Hematopoietic multipotent progenitor cell (in vitro differentiated cells): ENCODE data around the gene PRKCE. TPM values are rescaled to one million over a fixed set of nuclear protein-coding genes. Genes with fewer than 3 reads are reported as not detected.
A peak's percentile ranks its signal among the peaks of the same experiment; 100 is the strongest.

ENCODE experiments used
- DNase-seq, 3 donors: peaks; one replicate each; pipeline ENCODE4 v3.0.0-alpha.2; 2011 to 2015; ENCODE audit warnings: low read depth in 2 of 3, low spot score in 2 of 3
- total RNA-seq: library from RNA; depleted of rRNA; stranded (reverse); fragments of >200 nt; gene quantifications from one replicate; pipeline ENCODE4 v1.2.3, GENCODE V29; 2012

PRKCE gene
- total RNA-seq, 1 donor: 11.8 TPM

- DNase-seq: no peak
Observed at GRCh38 chr2:45975752-45976517, 324.5 kb downstream of the PRKCE start.

GRCh38 chr2:45978302-45978859, 326.9 kb downstream of the PRKCE start:
- DNase-seq: no peak

DNA sequence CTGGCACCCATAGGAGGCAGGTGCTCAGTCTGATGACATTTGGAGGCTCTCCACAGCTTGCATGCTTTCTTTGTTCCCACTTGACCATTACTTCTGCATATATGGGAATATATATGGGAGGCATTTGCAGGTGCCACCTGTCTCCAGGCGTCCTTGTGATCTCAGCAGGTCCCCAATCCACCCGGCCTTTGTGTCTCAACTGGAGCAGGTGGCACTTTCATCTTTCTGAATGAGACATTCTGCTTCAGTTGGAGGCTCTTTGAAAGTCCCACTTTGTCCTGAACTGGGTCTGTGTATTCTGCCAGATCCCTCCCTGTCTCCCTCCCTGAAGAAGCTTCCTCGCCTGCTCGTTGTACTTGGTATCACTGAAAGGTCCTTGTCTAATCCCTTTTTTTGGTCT, 327.6 kb downstream of the PRKCE start:
- no peak for DNase-seq

DNA sequence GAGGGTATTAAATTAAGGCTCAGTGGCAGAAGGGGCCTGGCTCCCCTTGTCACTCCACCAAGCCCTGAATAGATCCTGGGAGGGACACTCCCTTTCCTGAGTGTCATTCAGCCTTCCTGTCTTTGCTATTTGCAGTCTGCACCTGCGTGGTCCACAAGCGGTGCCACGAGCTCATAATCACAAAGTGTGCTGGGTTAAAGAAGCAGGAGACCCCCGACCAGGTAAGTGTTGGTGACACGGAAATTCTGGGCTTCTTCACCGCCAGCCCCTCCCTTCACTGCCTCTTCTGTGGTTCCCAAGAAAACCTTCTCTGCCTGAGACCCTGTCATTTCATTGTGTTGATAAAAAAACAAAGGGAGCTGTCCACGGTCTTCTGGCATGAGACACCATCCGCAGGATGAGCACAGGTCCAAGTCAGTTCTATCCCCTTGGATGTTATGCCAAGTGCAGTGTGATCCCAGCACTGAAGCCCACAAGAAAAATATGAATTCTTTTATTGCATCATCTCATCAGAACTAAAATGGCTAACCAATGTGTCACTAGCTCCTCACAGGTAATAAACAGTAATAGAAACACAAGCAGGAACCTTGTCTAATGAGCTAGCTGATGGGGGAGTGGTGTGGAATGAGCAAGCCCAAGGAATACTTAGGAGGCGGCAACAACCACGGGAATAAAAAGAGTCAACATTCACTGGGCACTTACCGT, 328.8 kb downstream of the PRKCE start:
- no peak for DNase-seq

DNA sequence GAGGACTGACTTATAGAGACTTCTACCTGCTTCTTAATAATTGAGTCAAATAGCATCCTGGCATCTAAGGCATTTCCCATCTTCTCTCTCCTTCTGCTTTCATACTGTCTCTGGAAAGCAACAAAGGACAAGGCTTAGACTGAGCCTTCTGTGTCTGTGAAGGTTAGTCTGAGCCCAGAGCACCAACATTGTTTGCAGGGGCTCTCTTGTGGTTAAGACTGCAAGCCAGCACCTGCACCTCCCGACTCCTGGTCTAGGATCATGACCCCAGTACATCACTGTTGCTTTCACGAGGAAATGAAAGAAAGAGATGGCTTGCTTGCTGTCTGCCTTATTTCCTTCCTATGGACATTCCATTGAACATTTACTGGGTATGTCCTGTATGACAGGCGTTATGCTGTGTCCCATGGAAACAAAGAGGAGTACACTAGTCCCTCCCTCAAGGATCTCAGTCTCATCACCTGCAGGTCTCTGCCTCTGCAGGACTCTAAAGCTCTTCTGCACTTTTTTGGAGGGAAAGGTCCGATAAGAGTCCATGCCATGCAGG, 330.0 kb downstream of the PRKCE start:
- no peak for DNase-seq

- no peak for DNase-seq
Observed at GRCh38 chr2:45982096-45982495, 330.6 kb downstream of the PRKCE start.

DNA sequence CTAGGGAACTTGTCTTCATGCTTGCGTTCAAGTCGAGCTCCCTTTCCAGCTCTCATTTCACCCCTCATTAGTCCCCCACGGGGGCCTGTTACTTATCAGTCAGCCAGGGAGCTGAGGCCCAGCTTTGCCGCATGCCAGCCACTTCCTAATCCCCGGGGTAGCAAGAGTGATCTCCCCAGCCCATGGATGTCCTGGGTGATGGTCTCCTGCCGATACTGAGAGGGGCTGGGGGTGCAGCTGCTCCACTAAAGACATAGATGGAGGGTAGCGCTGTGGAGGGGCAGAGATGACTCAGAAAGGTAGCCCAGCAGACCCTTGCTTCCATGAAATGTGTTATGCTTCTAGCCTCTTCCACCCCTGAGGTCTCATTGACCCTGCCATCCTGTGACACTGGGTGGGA, 331.7 kb downstream of the PRKCE start:
- no peak for DNase-seq

DNA sequence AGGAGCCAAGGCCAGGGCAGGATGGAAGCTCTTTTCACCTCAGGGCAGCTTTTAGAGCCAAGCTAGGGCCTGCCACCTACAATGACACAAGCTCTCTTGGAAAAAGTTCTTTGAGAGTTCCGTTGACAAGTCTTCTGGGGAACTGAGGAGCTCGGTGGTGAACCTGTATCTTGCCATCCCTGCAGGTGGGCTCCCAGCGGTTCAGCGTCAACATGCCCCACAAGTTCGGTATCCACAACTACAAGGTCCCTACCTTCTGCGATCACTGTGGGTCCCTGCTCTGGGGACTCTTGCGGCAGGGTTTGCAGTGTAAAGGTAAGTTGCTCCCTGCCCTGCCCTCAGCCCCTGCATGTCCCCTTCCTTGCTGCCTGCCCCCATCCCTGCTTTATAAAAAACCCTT, 332.9 kb downstream of the PRKCE start:
- DNase-seq: no peak

DNA sequence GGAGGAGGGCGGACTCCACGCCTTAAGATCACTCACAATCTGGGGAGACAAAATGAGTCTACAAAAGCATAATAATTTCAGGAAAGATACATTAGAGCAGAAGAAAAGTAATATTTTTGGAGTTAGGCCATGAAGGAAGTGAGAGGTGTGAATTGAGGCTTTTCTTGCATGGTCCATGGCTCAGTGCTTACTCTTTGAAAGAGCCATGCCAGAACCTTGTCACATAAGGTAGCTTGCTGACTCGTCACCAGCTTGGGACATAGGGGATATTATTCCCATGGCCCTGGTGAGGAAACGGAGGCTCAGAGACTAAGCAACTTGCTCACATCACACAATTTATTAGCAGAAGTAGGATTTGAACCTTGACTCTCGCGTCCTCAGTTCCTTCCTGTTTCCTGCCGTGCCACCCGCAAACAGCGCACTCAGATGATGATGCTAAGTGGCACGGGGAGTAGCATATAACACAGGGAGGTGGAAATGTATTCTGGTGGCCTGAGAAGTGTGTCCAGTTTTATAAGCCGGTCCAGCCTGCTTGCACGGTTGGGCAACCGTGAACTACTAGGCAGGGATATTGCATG, 333.5 kb downstream of the PRKCE start:
- peak in 1 of 3 donors; percentile 50 for DNase-seq

DNA sequence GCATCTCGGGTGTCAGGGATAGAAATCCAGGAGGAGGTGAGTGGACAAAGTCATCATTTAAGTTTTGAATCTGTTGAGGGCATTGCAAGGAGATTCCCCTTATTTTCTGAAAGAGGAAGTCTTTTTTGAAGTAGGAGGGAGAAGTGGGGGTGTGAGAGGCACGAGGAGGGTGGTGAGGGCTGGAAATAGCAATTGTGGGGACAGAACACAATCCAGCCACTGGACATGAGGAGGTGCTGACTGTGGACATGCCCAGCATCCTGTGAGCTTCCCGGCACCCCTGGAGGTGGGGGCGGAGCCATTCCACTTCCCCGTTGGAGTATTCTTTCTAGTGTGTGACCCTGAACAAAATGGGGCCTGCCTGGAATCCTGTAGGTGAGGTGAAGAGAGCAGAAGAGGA, 335.0 kb downstream of the PRKCE start:
- DNase-seq: peak in 1 of 3 donors; percentile 11

GRCh38 chr2:45987856-45988255, 336.4 kb downstream of the PRKCE start:
- DNase-seq: no peak

GRCh38 chr2:45988879-45989278, 337.4 kb downstream of the PRKCE start:
- DNase-seq: no peak

DNA sequence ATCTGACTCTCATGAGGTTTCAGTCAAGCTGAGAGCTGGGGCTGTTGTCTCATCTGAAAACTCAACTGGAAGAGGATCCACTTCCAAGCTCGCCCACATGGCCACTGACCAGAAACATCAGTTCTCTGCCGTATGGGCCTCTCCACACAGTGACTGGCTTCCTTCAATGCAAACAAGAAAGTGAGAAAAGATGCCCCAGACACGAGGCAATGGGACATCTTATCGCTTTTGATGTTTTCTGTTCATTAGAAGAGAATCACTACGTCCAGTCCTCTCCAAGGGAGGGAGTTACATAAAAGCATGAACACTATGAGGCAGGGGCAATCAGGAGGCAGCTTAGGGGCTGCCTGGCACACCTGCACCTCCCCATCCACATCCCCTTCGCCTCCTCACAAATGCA, 338.7 kb downstream of the PRKCE start:
- DNase-seq: no peak

DNA sequence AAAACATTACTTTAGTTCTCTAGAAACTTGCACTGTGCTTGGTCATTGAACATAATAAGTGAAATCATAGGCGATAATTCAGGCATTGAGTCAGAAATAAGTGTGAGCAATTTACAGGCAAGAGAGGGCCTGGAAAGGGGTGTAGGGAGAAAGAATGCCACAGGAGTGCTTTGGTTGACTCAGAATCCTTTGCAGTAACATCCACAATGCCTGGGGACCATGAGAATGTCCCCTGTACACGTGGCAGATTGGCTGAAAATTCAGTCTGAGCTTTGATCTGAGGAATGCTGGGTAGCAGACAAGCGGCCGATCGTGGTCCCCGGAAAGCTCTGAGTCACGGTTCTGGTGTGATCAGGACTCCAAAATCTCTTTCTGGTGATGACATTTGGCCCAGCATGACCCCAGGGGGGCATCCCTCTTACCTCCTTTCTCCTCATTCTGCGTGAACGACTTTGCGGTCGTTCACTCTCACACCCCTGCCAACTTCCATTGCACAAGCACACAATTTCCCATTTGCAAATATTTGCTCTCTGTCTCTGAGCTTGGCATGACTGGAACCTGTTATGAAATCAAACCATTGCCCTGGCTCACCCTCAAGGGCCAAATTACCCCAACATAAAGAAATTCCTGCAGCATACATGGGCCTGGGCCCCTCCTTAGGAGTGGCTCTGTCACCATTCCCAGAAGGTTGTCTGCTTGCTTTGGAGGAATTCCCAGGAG, 340.7 kb downstream of the PRKCE start:
- no peak for DNase-seq

- no peak for DNase-seq
Observed at GRCh38 chr2:45992741-45993475, 341.4 kb downstream of the PRKCE start.

- peak; percentile 26 to 91 (median 72) for DNase-seq
Observed at GRCh38 chr2:45993476-45993991, 342.1 kb downstream of the PRKCE start.

GRCh38 chr2:45994060-45994459, 342.6 kb downstream of the PRKCE start:
- no peak for DNase-seq

DNA sequence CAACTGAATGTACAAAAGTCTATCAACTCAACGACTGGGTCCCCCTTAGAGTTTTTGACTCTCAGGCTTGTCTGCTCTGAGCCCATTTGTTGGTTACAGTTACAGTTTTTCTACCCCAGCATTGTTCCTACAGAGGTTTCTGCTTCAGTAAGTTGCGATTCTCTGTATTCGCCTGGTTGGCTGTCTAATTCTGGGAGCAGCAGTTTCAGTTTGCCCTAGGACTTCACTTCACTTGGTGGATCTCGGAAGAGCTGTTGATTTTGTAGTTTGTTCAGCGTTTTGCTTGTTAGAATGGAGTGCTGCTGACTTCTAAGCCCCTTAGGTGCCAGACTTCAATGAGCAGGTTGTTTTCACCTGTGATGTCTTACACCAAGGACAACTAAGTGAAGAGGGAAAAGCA, 349.2 kb downstream of the PRKCE start:
- no peak for DNase-seq

- DNase-seq: no peak
Observed at GRCh38 chr2:46001290-46001689, 349.8 kb downstream of the PRKCE start.
